Activated CD4-positive, alpha-beta T cell treated with anti-CD3 and anti-CD28 coated beads, Interleukin-2, amount 50 U/mL, for 24 hours (primary cell): ENCODE data around the gene SDF2L1.
"Not testable (repeated sequence)": the region's sequence is repeated elsewhere in the genome, so short reads cannot be mapped to it uniquely, and the experiment has no call there.

ENCODE experiments used
- DNase-seq, 2 donors: peaks; one replicate each; pipeline ENCODE4 v3.0.0-alpha.2; 2020; ENCODE audit warnings: low read depth in 1 of 2, low spot score in 1 of 2

SDF2L1 gene

GRCh38 chr22:21686634-21687393 lies 44.7 kb downstream of the SDF2L1 start:
- no peak for DNase-seq

- no peak for DNase-seq
These were observed 45.7 kb downstream of the SDF2L1 start for GRCh38 chr22:21687685-21688259.

GRCh38 chr22:21688341-21688705 lies 46.2 kb downstream of the SDF2L1 start:
- DNase-seq = no peak

- DNase-seq = no peak
These were observed 46.7 kb downstream of the SDF2L1 start for GRCh38 chr22:21688706-21689381.

GRCh38 chr22:21690401-21690801 lies 48.3 kb downstream of the SDF2L1 start:
- no peak for DNase-seq

- DNase-seq = no peak
These were observed 49.7 kb downstream of the SDF2L1 start for GRCh38 chr22:21691816-21692215.

- DNase-seq = not testable (repeated sequence)
These were observed 50.8 kb downstream of the SDF2L1 start for GRCh38 chr22:21692856-21693255.

GRCh38 chr22:21693333-21693998 lies 51.4 kb downstream of the SDF2L1 start:
- DNase-seq = no peak
